ENCODE data around the gene FTO.

DNA sequence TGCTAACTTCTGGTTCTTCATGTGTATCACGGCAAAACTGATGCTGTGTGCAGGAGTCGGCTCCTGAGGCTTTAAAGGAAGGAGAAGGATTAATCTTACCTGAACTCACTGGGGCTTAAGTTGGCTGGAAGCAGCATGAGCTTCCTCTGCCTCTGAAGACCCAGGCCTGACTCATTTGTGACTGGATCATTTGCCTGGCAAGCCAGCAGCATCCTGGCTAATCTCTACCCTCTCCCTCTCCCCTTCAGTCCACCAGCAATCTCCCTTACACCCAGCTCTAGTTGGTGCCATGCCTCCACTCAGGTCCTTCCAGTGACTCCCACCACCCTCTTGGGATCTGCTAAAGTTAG lies 432.3 kb downstream of the FTO start:
- TF ChIP-seq, protein P1, sequence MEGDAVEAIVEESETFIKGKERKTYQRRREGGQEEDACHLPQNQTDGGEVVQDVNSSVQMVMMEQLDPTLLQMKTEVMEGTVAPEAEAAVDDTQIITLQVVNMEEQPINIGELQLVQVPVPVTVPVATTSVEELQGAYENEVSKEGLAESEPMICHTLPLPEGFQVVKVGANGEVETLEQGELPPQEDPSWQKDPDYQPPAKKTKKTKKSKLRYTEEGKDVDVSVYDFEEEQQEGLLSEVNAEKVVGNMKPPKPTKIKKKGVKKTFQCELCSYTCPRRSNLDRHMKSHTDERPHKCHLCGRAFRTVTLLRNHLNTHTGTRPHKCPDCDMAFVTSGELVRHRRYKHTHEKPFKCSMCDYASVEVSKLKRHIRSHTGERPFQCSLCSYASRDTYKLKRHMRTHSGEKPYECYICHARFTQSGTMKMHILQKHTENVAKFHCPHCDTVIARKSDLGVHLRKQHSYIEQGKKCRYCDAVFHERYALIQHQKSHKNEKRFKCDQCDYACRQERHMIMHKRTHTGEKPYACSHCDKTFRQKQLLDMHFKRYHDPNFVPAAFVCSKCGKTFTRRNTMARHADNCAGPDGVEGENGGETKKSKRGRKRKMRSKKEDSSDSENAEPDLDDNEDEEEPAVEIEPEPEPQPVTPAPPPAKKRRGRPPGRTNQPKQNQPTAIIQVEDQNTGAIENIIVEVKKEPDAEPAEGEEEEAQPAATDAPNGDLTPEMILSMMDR (IDR thresholded peaks at IDR 0.05; ENCODE audit: low read length), result no peak
- TF ChIP-seq EZH2 (optimal IDR thresholded peaks at IDR 0.05; ENCODE audit: low read depth, low read length), result no peak
